ENCODE data around the gene ACSM6. TPM values are rescaled to one million over a fixed set of nuclear protein-coding genes. Genes with fewer than 3 reads are reported as not detected.

ACSM6 gene
- total and polyA plus RNA-seq, 2 of the 8 experiments (the other 6 are each of a cell fraction or from before 2014, with no cell fraction given): 0.33 TPM; not detected in 1

DNA sequence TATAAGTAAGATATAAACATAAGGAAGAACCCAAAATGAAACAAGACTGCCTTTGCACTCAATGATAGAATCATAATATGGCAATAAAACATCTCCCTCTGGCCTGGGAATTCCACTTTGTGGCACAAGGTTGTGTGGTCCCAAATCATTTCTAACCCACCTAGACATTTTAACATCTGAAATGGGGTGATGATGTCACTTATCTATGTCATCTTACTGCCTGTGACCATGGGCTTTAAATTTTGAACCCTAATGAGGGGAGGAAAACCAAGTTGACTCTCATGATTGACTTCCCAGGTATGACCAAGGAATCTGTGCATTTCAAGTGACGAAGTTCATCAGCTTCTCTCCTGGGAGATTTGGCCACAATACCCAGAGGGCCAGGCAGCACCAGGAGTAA, 24.5 kb upstream of the ACSM6 start (continued):
- TF ChIP-seq, protein P1, sequence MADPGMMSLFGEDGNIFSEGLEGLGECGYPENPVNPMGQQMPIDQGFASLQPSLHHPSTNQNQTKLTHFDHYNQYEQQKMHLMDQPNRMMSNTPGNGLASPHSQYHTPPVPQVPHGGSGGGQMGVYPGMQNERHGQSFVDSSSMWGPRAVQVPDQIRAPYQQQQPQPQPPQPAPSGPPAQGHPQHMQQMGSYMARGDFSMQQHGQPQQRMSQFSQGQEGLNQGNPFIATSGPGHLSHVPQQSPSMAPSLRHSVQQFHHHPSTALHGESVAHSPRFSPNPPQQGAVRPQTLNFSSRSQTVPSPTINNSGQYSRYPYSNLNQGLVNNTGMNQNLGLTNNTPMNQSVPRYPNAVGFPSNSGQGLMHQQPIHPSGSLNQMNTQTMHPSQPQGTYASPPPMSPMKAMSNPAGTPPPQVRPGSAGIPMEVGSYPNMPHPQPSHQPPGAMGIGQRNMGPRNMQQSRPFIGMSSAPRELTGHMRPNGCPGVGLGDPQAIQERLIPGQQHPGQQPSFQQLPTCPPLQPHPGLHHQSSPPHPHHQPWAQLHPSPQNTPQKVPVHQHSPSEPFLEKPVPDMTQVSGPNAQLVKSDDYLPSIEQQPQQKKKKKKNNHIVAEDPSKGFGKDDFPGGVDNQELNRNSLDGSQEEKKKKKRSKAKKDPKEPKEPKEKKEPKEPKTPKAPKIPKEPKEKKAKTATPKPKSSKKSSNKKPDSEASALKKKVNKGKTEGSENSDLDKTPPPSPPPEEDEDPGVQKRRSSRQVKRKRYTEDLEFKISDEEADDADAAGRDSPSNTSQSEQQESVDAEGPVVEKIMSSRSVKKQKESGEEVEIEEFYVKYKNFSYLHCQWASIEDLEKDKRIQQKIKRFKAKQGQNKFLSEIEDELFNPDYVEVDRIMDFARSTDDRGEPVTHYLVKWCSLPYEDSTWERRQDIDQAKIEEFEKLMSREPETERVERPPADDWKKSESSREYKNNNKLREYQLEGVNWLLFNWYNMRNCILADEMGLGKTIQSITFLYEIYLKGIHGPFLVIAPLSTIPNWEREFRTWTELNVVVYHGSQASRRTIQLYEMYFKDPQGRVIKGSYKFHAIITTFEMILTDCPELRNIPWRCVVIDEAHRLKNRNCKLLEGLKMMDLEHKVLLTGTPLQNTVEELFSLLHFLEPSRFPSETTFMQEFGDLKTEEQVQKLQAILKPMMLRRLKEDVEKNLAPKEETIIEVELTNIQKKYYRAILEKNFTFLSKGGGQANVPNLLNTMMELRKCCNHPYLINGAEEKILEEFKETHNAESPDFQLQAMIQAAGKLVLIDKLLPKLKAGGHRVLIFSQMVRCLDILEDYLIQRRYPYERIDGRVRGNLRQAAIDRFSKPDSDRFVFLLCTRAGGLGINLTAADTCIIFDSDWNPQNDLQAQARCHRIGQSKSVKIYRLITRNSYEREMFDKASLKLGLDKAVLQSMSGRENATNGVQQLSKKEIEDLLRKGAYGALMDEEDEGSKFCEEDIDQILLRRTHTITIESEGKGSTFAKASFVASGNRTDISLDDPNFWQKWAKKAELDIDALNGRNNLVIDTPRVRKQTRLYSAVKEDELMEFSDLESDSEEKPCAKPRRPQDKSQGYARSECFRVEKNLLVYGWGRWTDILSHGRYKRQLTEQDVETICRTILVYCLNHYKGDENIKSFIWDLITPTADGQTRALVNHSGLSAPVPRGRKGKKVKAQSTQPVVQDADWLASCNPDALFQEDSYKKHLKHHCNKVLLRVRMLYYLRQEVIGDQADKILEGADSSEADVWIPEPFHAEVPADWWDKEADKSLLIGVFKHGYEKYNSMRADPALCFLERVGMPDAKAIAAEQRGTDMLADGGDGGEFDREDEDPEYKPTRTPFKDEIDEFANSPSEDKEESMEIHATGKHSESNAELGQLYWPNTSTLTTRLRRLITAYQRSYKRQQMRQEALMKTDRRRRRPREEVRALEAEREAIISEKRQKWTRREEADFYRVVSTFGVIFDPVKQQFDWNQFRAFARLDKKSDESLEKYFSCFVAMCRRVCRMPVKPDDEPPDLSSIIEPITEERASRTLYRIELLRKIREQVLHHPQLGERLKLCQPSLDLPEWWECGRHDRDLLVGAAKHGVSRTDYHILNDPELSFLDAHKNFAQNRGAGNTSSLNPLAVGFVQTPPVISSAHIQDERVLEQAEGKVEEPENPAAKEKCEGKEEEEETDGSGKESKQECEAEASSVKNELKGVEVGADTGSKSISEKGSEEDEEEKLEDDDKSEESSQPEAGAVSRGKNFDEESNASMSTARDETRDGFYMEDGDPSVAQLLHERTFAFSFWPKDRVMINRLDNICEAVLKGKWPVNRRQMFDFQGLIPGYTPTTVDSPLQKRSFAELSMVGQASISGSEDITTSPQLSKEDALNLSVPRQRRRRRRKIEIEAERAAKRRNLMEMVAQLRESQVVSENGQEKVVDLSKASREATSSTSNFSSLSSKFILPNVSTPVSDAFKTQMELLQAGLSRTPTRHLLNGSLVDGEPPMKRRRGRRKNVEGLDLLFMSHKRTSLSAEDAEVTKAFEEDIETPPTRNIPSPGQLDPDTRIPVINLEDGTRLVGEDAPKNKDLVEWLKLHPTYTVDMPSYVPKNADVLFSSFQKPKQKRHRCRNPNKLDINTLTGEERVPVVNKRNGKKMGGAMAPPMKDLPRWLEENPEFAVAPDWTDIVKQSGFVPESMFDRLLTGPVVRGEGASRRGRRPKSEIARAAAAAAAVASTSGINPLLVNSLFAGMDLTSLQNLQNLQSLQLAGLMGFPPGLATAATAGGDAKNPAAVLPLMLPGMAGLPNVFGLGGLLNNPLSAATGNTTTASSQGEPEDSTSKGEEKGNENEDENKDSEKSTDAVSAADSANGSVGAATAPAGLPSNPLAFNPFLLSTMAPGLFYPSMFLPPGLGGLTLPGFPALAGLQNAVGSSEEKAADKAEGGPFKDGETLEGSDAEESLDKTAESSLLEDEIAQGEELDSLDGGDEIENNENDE (IDR thresholded peaks at IDR 0.05; ENCODE audit: insufficient replicate concordance, low read length): no peak
- TF ChIP-seq RNF2 (IDR thresholded peaks at IDR 0.05; ENCODE audit: borderline replicate concordance, low read depth, low read length, missing control alignments, poor library complexity, severe bottlenecking) (no peak), CREB1 (IDR thresholded peaks at IDR 0.05) (no peak), HDAC2 (IDR thresholded peaks at IDR 0.05; ENCODE audit: borderline replicate concordance in 1 of 2, low read depth in 2 of 2, low read length in 2 of 2) (no peak), TCF12 (IDR thresholded peaks at IDR 0.05; ENCODE audit: low read depth, low read length) (no peak), TAF1 (IDR thresholded peaks at IDR 0.05; ENCODE audit: low read depth, low read length) (no peak), SIX5 (IDR thresholded peaks at IDR 0.05; ENCODE audit: low read depth, low read length) (no peak), CEBPB (IDR thresholded peaks at IDR 0.05; ENCODE audit: low read depth, low read length) (no peak), TBP (IDR thresholded peaks at IDR 0.05; ENCODE audit: low read depth, low read length) (no peak), SIRT6 (IDR thresholded peaks at IDR 0.05; ENCODE audit: low read length) (no peak)
- TF ChIP-seq, protein P2, sequence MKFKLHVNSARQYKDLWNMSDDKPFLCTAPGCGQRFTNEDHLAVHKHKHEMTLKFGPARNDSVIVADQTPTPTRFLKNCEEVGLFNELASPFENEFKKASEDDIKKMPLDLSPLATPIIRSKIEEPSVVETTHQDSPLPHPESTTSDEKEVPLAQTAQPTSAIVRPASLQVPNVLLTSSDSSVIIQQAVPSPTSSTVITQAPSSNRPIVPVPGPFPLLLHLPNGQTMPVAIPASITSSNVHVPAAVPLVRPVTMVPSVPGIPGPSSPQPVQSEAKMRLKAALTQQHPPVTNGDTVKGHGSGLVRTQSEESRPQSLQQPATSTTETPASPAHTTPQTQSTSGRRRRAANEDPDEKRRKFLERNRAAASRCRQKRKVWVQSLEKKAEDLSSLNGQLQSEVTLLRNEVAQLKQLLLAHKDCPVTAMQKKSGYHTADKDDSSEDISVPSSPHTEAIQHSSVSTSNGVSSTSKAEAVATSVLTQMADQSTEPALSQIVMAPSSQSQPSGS (IDR thresholded peaks at IDR 0.05; ENCODE audit: low read length): no peak

Data from H1 (cell line).